ENCODE measurements around the gene TAF1.

DNA sequence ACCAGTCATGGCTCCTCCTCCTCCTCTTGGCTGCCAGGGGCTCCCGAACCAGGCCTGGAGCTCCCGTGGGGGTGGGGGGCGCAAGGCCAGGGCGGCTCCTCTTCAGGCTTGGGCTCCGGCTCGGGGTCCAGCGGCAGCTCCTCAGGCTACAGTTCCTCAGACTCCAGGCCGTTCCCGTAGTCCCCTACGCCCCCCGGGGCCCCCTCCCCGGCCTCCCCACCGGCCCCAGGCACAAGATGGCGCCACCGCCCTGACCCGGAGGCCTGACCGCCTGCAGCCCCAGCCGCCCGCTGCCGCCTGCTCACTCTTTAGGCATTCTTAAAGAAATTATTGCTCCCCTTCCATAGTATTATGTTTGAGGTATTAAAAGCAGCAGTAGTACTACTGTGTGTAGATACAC lies 54.5 kb downstream of the TAF1 start:
- TF ChIP-seq POLR2AphosphoS5 (IDR thresholded peaks at IDR 0.05; ENCODE audit: low read depth) (no peak), CTCF (IDR thresholded peaks at IDR 0.05; ENCODE audit: insufficient read depth, low read length) (no peak), GABPA (IDR thresholded peaks at IDR 0.05; ENCODE audit: low read depth) (no peak), SPI1 (IDR thresholded peaks at IDR 0.05; ENCODE audit: borderline replicate concordance, low read depth) (no peak)
